AG04450 (cell line): ENCODE results near the gene ARPC1A. TPM values are rescaled to one million over a fixed set of nuclear protein-coding genes. Genes with fewer than 3 reads are reported as not detected.
A peak's percentile ranks its signal among the peaks of the same experiment; 100 is the strongest.
"Not testable (repeated sequence)": the region's sequence is repeated elsewhere in the genome, so short reads cannot be mapped to it uniquely, and the experiment has no call there.

Experiments used
- CTCF ChIA-PET: fragments of 300-600, 350-600 bp; formaldehyde crosslinking; extraction: SDS; loops from one replicate; lab custom pipeline; 2022; ENCODE audit warnings: antibody characterized with exemption, inconsistent platforms; lab: Charles Lee
- POLR2A ChIA-PET: fragments of 350-600 bp; formaldehyde crosslinking; extraction: SDS; loops from one replicate; lab custom pipeline; 2021; ENCODE audit warnings: antibody characterized with exemption, inconsistent platforms; lab: Yijun Ruan, JAX
- DNase-seq: peaks from one replicate; pipeline ENCODE4 v3.0.0-alpha.2; 2011; ENCODE audit warnings: low read depth, low spot score
- H3K27ac ChIP-seq: one replicate; pipeline ENCODE4 v1.5.1; 2012; ENCODE audit warnings: low read depth, low read length, control low read depth
- H3K27me3 ChIP-seq: one replicate; pipeline ENCODE4 v1.6.0; 2012; ENCODE audit warnings: low read length; ENCODE audit not compliant: control insufficient read depth, insufficient read depth
- H3K4me3 ChIP-seq: 2 replicates; pipeline ENCODE4 v1.5.1; 2011; ENCODE audit warnings: mild to moderate bottlenecking, low read depth, low read length, control low read depth
- H3K9me3 ChIP-seq: 2 replicates; pipeline ENCODE4 v1.5.1; 2012; ENCODE audit warnings: low read length; ENCODE audit not compliant: control insufficient read depth, insufficient read depth
- polyA plus RNA-seq: library from polyadenylated mRNA; depleted of rRNA; stranded (reverse); fragments of >200 nt; gene quantifications from 2 replicates; pipeline ENCODE4 v1.2.3, GENCODE V29; 2011
- TF ChIP-seq, protein P1 (sequence below): IDR thresholded peaks from 2 replicates; pipeline ENCODE4 v1.5.1; 2011; ENCODE audit warnings: low read depth, low read length, control low read depth, inconsistent platforms

The ARPC1A gene
- polyA plus RNA-seq, 1 experiment = 259 TPM

DNA sequence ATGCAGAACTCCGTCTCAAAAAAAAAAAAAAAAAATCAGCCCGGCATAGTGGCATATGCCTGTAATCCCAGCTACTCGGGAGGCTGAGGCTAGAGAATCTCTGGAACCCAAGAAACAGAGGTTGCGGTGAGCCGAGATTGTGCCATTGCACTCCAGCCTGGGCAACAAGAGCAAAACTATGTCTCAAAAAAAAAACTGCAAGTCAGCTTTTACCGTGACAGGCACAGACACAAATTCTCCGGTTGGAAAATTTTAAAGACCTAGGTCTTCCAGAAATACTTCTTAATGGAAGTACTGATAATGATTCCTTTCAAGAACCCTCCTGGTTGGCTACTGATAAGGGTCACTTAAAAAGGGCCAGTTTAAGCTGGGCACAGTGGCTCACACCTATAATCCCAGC is 29.4 kb downstream of the ARPC1A start:
- H3K27ac ChIP-seq = no peak overlapping the region
- H3K27me3 ChIP-seq = no peaks in the 10 kb centered on the region
- no peaks in the 10 kb centered on the region for H3K9me3 ChIP-seq
- no peak for DNase-seq
- ChIA-PET POLR2A (no interaction called here), CTCF (no interaction called here)
- TF ChIP-seq, protein P1, sequence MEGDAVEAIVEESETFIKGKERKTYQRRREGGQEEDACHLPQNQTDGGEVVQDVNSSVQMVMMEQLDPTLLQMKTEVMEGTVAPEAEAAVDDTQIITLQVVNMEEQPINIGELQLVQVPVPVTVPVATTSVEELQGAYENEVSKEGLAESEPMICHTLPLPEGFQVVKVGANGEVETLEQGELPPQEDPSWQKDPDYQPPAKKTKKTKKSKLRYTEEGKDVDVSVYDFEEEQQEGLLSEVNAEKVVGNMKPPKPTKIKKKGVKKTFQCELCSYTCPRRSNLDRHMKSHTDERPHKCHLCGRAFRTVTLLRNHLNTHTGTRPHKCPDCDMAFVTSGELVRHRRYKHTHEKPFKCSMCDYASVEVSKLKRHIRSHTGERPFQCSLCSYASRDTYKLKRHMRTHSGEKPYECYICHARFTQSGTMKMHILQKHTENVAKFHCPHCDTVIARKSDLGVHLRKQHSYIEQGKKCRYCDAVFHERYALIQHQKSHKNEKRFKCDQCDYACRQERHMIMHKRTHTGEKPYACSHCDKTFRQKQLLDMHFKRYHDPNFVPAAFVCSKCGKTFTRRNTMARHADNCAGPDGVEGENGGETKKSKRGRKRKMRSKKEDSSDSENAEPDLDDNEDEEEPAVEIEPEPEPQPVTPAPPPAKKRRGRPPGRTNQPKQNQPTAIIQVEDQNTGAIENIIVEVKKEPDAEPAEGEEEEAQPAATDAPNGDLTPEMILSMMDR = no peak
- H3K4me3 ChIP-seq = no peak overlapping the region

GRCh38 chr7:99357701-99358490 is 32.2 kb downstream of the ARPC1A start:
- Histone ChIP-seq H3K27ac (no peak overlapping the region), H3K27me3 (no peaks in the 10 kb centered on the region), H3K9me3 (no peaks in the 10 kb centered on the region), H3K4me3 (no peak overlapping the region)
- DNase-seq = no peak
- CTCF ChIA-PET = no interaction called here
- TF ChIP-seq, protein P1 = no peak
- POLR2A ChIA-PET = no interaction called here

DNA sequence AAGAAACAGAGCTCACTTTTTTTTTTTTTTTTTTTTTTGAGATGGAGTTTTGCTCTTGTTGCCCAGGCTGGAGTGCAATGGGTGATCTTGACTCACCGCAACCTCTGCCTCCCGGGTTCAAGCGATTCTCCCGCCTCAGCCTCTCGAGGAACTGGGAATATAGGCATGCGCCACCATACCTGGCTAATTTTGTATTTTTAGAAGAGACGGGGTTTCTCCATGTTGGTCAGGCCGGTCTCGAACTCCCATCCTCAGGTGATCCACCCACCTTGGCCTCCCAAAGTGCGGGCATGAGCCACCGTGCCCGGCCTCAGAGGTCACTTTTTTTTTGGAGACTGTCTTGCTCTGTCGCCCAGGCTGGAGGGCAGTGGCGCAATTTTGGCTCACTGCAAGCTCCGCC is 32.8 kb downstream of the ARPC1A start:
- H3K27ac ChIP-seq, H3K27me3 ChIP-seq, H3K9me3 ChIP-seq, POLR2A ChIA-PET, CTCF ChIA-PET, H3K4me3 ChIP-seq, DNase-seq: not testable (repeated sequence)

- no peak overlapping the region for H3K4me3 ChIP-seq
- ChIA-PET CTCF (no interaction called here), POLR2A (no interaction called here)
- TF ChIP-seq, protein P1 = no peak
- H3K27me3 ChIP-seq = no peaks in the 10 kb centered on the region
- H3K9me3 ChIP-seq = no peaks in the 10 kb centered on the region
- DNase-seq = no peak
- no peak overlapping the region for H3K27ac ChIP-seq
Observed at GRCh38 chr7:99359465-99360154, 33.9 kb downstream of the ARPC1A start.

DNA sequence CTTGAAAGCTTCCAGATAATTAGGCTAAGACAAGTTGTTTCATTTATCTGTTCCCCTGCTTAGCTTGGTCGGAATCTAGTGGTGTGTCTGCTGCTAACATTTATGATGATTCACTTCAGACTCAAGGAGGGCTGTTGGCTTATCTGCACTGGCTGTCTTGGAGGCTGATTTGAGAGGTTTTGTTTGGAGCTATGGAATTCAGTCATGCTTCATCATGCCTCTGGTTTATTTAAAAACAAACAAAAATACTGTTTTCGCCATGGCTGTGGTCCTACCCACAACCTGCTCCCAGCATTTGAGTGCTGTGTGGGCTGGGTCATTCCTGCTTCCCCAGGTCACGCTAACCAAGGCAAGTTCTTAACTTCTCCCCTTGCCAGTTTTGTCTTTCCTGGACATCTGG is 37.1 kb downstream of the ARPC1A start:
- H3K9me3 ChIP-seq = no peaks in the 10 kb centered on the region; the same call in 1 of the 2 replicates
- H3K27ac ChIP-seq = peak overlapping the region; percentile 84
- CTCF ChIA-PET = interaction anchor here (0.5 kb wide), 1 partner anchor 365 kb away, joined by 3 read pairs; no protein-coding TSS in a partner anchor
- no peak overlapping the region for H3K4me3 ChIP-seq
- H3K27me3 ChIP-seq = no peaks in the 10 kb centered on the region
- POLR2A ChIA-PET = interaction anchor here (0.6 to 1.2 kb wide), 7 partner anchors 10 to 557 kb away, joined by 3 to 4 read pairs (median 3); partner anchors contain the start of genes BUD31 and PDAP1
- peak; percentile 85 for DNase-seq
- TF ChIP-seq, protein P1 = no peak
